DOHH2 (cell line): ENCODE results near the gene INHBC.

ENCODE experiments used
- EZH2phosphoT487 ChIP-seq: fragments of 200-600 bp; sonication (generic); IDR thresholded peaks from 2 replicates; pipeline ENCODE4 v1.6.1; 2017; ENCODE audit warnings: borderline replicate concordance, mild to moderate bottlenecking, antibody characterized with exemption, low read length, moderate library complexity, mixed read lengths
- TF ChIP-seq, protein P1 (sequence below): fragments of 200-600 bp; sonication (generic); IDR thresholded peaks from one replicate; pipeline ENCODE4 v1.5.1; 2014; ENCODE audit warnings: antibody characterized with exemption, mild to moderate bottlenecking, low read depth, low read length; ENCODE audit not compliant: poor library complexity, severe bottlenecking

GRCh38 chr12:57459055-57459749, 24.6 kb downstream of the INHBC start:
- TF ChIP-seq, protein P1, sequence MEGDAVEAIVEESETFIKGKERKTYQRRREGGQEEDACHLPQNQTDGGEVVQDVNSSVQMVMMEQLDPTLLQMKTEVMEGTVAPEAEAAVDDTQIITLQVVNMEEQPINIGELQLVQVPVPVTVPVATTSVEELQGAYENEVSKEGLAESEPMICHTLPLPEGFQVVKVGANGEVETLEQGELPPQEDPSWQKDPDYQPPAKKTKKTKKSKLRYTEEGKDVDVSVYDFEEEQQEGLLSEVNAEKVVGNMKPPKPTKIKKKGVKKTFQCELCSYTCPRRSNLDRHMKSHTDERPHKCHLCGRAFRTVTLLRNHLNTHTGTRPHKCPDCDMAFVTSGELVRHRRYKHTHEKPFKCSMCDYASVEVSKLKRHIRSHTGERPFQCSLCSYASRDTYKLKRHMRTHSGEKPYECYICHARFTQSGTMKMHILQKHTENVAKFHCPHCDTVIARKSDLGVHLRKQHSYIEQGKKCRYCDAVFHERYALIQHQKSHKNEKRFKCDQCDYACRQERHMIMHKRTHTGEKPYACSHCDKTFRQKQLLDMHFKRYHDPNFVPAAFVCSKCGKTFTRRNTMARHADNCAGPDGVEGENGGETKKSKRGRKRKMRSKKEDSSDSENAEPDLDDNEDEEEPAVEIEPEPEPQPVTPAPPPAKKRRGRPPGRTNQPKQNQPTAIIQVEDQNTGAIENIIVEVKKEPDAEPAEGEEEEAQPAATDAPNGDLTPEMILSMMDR = peak; percentile 98
- no peak for TF ChIP-seq EZH2phosphoT487
